Renal cortical epithelial cell (primary cell): ENCODE data around the gene PPIL4. TPM values are rescaled to one million over a fixed set of nuclear protein-coding genes. Genes with fewer than 3 reads are reported as not detected.
"Not testable (repeated sequence)": the region's sequence is repeated elsewhere in the genome, so short reads cannot be mapped to it uniquely, and the experiment has no call there.

ENCODE experiments used
- DNase-seq: peaks from one replicate; pipeline ENCODE4 v3.0.0-alpha.2; 2011; ENCODE audit warnings: low read depth
- total RNA-seq: library from RNA; depleted of rRNA; stranded (reverse); fragments of >200 nt; gene quantifications from 2 replicates; pipeline ENCODE4 v1.2.3, GENCODE V29; 2014

PPIL4 gene
- total RNA-seq, 1 donor from 2014 or later, result 59.0 TPM

DNA sequence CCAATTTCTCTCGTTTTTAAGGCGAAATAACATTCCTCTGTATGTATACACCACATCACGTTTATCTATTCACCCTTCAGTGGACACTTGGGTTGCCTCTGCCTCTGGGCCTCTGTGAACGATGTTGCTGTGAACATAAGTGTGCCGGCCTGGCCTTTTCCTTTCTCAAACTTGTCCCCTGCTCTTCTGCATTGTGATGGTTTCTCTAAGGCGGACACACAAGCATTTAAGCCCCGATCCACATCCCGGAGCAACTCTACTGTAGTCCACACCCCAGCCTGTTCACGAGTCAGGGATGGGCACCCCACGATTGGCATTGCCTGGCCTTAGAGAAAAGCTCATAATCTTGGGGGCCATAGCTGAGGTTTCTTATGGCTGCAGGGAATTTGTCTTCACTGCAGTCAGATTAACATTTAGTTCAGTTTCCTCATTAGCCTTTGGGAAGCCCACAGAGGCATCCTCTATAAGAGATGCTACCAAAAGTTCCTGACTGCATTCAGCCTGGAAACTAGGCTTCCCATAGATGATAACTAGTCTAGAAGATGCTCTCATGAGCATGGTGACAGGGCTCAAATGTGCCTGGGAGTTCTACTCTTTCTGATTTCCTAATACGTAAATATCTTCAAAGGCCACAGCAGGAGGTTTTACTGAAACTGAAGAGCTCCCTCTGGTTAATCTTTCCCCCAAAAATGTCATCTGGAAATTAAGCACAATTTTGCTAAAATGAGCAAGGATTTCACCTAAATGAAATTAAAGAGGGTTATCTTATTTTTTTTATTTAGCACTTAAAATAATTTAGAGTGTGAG is 61.8 kb downstream of the PPIL4 start:
- no peak for DNase-seq

DNA sequence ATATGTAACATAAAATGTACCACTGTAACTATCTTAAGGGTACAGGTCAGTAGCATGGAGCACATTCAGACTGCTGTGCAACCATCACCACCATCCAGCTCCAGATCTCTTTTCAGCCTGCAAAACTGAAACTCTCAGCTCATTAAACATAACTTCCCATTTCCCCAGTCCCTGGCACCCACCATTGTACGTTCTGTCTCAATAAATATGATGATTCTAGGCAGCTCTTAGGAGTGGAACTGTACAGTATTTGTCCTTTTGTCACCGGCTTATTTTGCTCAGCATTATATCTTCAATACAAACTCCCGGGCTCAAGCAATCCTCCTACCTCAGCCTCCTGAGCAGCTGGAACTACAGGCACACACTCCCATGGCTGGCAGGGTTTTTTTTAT is 62.5 kb downstream of the PPIL4 start:
- DNase-seq, result no peak

DNA sequence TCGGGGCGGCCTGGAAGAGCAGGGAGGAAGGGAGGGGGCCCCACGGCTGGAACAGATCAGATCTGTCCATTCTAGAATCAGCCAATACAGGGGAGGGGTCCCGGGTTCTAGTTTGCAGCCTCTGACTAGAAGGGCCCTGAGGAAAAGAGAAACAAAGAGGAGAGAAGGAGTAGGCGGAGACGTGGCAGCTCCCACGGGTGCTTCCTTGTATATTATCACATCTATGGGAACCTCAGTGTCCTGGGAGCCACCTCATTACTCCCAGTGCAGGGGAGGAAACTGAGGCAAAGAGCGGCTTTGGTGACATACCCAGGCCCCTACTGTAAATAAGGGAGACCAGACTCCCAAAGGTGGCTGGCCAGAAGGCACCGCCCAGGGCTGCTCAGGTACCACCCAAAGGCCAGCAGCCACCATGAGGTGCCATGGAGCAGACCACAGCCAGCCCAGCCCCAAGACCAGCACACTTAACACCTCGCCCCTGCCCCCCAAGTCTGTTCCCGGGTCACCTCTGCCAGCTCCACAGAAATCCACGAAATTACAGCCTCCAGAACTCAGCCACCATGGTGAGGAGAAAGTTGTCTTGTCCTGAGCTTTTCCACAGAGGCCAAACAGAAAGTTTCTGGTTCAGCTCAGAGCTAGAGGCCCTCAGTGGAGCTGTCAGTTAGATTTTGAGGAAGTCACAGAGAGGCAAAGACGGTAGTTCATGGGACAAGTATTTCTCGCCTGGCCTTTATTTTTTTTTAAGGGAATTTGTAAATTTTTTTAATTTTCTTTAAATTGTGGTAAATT is 63.1 kb downstream of the PPIL4 start:
- DNase-seq, result no peak

DNA sequence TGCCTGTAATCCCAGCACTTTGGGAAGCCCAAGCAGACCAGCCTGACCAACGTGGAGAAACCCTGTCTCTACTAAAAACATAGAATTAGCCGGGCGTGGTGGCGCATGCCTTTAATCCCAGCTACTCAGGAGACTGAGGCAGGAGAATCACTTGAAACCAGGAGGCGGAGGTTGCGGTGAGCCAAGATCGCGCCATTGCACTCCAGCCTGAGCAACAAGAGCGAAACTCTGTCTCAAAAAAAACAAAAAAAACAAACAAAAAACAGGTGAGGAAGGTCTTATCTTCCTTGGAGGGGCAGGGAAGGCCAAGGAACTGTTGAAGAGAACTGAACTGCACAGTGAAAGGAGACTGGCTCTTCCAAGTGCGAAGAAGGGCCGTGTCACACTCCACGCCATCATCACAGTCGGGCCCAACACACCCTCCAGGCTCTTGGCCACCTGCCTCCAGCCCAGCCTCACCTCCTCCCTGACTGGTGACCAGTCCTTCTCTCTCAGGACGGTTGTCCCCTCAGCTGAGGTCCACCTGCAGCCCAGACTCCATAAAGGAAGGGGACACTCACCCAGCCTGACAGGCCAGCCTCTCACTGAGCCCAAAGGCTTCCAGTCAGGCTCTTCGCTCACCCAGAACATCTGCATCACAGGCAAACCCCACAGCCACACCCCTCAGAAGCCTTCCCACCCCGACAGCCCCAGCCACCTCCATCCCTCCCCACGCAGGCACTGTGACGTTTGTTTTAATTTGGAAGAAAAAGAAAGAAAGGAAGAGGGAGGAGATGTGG is 65.2 kb downstream of the PPIL4 start:
- DNase-seq, result no peak

DNA sequence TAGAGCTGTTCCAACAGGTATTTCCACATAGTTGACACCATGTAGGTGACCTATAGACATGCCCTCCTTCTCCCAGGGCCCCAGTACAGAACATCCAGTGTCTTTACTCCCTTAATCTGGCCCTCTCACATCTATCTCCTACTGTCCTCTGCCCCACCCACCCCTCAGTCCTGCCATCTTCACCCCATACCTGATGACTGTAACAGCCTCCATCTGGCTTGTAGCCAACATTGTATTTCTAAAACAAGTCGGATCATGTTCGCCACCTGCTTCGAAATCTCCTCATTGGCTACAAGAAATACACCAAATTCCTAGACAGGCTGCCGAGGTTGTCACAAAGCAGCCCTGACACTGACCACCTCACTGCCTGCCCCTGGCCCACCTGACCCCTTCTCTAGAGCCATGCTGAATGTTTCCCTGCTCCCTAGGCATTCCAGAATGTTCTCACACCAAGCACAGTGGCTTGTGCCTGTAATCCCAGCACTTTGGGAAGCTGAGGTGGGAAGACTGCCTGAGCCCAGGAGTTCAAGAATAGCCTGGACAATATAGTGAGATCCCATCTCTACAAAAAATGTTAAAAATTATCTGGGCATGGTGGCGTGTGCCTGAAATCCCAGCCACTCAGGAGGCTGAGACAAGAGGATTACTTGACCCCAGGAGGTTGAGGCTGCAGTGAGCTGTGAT is 67.1 kb downstream of the PPIL4 start:
- no peak for DNase-seq

DNA sequence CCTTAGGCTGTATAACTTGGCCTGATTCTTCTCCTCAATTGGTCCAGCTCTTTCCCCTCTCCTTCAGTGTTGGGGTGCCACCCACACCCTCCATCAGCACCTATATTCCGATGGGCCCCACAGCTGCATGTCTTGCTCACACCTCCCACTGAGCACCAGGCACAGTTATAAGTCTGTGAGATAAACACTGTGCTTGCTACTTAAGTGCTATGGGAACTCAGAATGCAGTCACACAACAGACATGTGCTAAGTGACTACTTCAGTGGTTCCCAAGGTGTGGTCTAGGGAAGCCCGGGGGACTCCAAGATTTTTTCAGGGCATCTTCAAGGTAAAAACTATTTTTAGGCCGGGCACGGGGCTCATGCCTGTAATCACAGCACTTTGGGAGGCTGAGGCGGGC is 68.3 kb downstream of the PPIL4 start:
- no peak for DNase-seq

DNA sequence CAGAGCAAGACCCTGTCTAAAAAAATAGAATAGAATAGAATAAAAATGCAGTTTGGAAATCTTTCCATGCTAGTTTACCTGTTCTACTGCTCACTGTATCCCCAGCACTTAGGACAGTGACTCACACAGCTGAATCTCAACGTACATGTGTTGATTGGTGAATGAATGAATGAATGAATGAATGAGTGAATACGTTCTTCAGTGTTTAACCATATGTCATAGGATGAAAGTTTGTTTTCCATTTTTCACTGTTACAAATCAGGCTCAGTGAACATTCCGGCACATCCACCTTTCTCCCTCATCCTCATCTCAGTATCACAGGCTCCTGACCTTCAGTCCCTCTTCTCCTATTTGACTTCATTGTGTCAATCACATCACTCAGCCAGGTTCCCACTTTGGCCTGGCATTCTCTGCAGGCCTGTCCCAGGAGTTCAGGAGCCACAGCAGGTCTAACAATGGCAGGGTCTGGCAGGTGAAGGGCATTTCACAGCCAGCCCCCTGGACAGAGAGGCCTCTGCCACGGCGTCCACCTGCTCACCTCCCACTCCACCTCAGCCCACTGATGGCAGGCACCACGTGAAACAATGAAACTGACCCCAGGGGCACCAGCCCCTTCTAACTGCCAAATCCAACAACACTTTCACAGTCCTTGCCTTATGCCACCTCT is 68.9 kb downstream of the PPIL4 start:
- DNase-seq, result no peak

DNA sequence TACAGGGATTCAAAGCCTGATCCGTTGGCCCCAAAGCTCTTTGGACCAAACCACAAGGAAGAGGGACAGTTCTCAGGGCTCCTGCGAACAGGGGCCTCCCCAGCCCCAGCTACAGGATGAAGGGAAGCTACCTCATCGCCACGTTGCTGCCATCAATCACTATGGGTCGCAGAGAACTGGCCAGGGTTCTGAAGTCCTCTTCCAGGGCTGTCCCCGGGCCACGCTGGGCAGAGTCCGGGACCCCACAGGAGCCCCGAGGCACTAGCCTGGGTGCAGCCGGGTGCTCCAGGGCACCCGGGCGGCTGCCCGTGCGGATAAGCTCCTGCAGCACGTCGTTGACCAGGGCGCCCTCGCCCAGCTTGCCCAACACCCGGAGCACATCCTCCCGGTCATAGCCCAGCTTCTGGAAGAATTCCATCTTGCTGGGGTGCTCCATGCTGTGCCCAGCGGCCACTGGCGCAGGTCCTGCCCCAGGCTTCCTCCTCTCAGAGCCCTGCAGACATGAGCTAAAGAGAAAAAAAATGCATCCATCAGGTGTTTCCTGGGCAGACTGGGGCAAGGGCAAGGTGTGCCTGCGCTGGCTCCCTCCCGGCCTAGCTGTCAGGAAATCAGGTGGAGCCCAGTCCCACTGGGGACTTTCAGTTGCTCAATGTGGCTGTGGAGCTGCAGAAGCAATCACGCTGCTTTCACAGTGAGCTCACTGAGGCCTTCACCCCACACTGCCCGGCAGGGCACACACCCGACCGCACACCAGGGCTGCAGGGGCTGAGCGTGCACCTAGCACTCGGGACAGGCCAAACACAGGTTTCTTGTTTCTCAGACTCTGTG is 71.5 kb downstream of the PPIL4 start:
- no peak for DNase-seq

DNA sequence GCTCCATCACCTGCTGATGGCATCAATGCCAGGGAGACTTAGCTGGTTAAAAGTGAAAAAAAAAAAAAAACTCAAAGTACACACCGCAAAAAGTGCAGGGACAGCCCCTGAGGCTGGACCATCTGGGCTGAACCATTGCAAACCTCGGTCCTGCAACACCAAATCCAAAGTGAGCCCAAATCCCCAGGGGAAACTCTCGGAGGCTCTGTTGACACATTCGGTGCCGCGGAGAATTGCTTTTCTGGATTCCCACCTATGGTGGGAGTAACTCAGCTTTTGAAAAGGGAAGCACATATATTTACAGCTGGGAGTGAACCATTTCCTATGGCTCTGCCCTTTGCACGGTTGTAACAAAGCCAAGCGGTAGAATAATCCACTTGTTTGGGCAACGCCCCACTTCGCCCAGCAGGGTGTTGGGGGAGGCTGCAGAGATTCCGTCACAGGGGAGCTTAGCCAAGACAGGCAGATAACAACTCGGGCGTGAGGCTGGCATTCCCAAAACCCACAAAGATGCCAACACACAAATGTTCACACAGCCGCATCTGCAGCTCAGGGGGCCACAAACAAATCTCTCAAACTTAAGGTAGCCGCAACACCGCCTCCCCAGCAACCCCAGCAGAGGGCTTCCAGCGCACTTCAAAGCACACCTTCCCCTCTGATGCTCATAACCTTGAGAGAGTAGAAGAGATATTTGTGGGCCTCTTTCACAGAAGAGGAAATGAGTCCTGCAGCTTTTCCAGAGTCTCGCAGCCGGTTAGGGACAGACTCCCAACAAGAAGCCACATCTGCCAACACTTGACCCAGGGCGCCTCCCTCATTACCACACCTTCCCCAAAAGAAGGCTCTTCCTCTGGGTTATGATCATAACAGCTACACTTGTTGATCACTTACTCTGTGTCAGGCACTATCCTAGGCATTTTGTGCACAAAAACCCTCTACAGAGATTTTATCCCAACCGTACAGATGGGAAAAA is 72.5 kb downstream of the PPIL4 start:
- no peak for DNase-seq

DNA sequence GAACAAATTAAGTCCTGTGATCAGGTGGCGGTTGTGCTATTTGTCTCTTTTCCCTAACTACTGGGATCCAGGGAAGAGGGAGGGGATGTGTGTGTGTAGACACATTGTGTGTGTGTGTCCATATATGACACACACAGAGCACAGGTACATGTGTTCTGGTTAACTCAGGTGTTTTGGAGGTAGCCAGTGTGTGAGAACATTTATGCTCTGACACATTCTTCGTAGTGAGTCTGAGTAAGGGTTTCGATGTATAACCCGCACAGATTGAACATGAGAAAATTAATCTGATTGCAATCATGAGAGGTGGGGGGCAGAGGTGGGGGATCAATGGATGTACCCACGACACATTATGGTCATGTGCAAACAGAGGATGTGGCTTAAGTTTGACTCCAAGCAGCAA is 73.6 kb downstream of the PPIL4 start:
- DNase-seq, result no peak

DNA sequence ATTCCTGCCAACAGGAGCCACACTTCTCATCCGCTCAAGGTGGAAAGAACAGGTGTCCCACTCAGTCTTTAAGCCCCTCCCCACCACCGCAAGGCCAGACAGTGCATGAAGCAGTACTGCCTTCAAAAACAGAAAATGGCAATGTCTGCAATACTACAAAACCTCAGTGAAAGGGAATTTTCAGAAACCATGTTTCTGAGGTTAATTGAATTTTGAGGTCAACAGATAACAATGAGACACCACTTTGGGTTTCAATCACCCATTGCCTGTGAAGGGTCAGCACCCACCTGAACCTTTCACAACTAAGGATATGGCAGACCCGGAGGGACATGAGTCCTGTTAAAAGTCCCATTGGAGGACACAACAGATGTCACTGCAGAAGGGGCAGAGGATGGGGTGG is 74.0 kb downstream of the PPIL4 start:
- DNase-seq, result no peak

DNA sequence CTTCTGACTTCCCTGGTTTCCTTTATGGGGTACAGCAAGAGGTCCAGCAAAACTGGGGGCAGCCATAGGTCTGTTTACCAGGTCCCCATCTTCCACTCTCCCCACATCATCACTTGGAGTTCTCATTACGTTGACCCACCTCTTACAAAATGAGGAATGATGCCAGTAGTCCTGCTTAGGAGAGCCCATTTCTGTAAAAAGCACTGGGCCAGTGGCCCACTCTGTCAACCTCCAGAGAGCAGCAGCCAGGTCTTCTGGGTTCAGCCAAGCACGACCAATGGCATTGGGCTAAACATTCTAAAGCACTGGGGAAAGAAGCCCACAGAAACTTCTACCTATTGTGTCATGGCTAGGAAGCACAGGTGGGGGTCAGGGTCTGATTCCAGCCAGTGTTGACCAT is 74.9 kb downstream of the PPIL4 start:
- no peak for DNase-seq

DNA sequence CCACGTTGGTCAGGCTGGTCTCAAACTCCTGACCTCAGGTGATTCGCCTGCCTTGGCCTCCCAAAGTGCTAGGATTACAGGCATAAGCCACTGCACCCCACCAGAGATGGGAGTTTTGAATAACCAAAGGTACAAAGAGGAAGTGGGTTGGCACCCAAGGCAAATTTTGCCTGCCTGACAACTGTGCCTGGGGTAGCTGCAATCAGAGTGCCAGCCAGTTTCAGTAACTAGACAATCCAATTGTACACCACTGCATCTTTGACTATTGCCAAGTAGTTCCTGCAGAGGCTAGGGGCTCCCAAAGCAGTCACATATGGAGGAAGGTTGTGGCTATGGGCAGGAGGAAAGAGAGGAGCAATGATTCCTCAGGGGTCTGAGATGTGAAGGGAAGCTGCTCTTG is 77.7 kb downstream of the PPIL4 start:
- DNase-seq, result no peak

DNA sequence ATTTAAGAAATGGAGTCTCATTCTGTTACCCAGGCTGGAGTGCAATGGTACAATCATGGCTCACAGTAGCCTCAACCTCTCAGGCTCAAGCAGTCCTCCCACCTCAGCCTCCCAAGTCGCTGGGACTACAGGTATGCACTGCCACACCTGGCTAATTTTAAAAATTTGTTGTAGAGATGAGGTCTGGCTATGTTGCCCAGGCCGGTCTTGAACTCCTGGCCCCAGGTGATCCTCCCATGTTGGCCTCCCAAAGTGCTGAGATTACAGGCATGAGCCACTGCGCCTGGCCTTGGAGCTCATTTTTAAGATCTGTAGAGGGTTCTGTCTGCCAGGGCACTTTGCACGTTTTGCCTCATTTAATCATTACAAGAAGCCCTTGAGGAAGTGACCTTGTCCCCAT is 78.6 kb downstream of the PPIL4 start:
- no peak for DNase-seq

DNA sequence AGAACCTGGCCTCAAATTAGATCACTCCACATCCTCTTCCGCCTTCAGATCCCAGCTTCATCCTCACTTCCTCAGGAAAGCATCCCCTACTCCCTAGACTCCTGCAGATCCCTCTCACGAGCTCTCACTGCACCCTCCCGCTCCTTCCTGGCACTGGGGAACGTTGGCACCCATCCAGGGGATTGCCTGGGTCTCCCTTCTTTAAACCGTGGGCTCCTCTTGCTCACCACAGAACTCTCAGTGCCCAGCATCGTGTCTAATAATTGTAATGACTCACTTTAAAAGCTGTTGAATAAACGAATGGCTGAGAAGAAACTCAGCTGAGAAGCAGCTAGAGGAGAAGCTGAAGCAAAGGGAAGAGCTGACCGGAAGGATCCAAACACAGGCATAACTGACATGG is 81.4 kb downstream of the PPIL4 start:
- DNase-seq, result no peak

DNA sequence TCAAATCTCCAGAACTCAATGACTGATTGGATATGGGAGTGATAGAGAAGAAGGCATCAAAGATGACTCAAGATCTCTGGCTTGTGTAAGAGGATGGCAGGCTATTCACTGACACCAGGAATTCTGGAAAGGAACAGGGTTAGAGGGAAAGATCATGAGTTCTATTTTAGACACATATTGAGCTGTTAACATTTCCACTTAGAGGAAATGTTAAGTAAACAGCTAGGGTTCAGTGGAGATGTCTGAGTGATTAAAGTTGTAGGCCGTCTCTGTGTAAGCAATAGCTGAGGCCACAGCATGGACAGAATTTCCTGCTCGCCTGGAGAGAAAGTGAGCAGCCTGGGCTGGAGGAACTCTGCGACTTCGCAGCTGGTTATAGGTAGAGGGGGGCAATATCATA is 82.1 kb downstream of the PPIL4 start:
- peak; percentile 73 for DNase-seq

DNA sequence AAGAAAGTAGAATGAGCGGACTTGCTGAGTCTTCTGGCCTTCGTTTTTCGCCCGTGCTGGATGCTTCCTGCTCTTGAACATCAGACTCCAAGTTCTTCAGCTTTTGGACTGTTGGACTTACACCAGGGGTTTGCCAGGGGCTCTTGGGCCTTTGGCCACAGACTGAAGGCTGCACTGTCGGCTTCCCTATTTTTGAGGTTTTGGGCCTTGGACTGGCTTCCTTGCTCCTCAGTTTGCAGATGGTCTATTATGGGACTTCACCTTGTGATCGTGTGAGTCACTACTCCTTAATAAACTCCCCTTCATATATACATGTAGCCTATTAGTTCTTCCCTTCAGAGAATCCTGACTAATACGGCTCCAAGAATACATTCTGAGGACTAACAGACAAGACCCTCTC is 83.1 kb downstream of the PPIL4 start:
- not testable (repeated sequence) for DNase-seq

DNA sequence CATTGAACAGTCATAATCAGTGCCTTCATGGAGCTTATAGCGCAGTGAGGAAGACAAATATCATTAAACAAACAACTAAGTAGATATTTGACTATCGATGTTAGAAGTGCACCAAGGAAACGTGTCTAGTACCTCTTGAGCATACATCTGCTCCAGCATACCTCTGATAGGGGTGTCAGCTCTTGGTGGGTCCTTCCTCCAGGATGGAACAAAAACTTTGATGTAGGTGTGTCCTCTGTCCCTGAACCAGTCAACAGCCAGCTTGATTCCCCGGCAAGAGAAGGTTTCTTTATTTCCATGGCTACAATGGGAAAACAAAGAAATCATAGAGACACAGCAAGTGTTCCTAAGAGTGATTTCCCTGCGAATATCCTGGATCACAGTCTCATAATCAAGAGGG is 84.2 kb downstream of the PPIL4 start:
- no peak for DNase-seq

DNA sequence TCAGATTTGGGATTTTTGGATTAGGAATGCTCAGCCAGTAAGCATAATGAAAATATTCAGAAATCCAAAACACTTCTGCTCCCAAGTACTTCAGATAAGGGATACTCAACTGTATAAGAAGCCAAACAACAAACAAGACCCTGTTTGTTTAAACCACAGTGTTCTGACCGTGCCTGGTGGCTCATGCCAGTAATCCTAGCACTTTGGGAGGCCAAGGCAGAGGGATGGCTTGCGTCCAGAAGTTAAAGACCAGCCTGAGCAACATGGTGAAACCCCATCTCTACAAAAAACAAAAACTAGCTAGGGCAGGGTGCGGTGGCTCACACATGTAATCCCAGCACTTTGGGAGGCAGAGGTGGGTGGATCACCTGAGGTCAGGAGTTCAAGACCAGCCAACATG is 85.6 kb downstream of the PPIL4 start:
- DNase-seq, result not testable (repeated sequence)
